ENCODE results near the gene CALML6. TPM values are rescaled to one million over a fixed set of nuclear protein-coding genes. Genes with fewer than 3 reads are reported as not detected.

The CALML6 gene, protein sequence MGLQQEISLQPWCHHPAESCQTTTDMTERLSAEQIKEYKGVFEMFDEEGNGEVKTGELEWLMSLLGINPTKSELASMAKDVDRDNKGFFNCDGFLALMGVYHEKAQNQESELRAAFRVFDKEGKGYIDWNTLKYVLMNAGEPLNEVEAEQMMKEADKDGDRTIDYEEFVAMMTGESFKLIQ
- not detected in 2 replicates for polyA plus RNA-seq

DNA sequence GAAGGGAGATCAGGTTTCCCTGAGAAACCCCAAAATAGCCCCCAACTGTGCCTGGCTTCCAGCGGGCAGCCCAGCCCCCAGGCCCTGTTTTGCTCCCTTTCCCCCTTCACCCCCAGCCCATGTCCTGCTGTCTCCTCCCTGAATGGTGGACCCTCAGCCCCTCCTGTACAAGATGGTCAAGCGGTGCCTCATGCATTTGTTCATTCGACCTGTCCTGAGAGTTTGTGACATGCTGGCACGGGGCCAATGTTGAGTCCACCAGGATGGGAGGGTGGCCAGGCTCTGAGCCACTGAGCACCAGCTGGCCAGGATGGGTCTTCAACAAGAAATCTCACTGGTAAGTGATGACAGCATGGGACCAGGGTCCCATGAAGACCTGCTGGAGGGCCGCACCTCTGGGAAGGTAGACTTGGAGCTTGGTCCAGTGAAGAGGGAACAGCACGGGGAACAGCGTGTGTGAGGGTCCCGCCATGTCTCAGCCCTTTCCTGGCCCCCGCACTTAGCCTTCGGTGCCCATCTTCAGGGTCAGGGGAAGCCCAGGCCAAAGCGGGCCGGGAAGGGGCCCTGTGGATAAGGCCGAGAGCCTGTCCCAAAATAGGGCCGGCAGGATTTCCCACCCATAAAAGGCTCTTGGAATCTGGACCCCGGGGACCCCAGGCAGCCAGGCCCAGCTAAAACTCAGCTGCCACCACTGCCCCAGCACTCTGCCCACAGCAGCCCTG, at the start of gene CALML6:
Gene CALML6, plus strand, starts transcription at position 290 of the 722 bp plus-strand sequence. Its CDS starts 21 bp downstream, at position 311.

GRCh38 chr1:1890506-1891348, 24.3 kb upstream of the CALML6 start, which contains the start of gene GNB1:
TSS of gene GNB1 (minus strand) at chr1:1891087. CDS start at chr1:1825453, 65,634 bp downstream.

GRCh38 chr1:1918901-1919303, 3.8 kb downstream of the CALML6 start, which contains the start of gene TMEM52:
TSS of gene TMEM52 (minus strand) at chr1:1919279. CDS start at chr1:1919265, 14 bp downstream.

Other genes with a start within 250 kb of the CALML6 start
- gene SLC35E2B, start 222.5 kb upstream of the CALML6 start, polyA plus RNA-seq = 5.5 and 7.4 TPM in 2 replicates
- 7.5 and 9.9 TPM in 2 replicates for gene CDK11A, start 190.9 kb upstream of the CALML6 start, polyA plus RNA-seq
- 0.81 and 3.2 TPM in 2 replicates for gene NADK, start 136.8 kb upstream of the CALML6 start, polyA plus RNA-seq
- gene GNB1, start 24.2 kb upstream of the CALML6 start, polyA plus RNA-seq = 55.1 and 60.6 TPM in 2 replicates
- not detected in 2 replicates for gene TMEM52, start 4.0 kb downstream of the CALML6 start, polyA plus RNA-seq
- gene CFAP74, start 88.5 kb downstream of the CALML6 start, polyA plus RNA-seq = 1.2 TPM in 1 of 2 replicates, not detected in the other
- 4.5 and 7.8 TPM in 2 replicates for gene GABRD, start 104.1 kb downstream of the CALML6 start, polyA plus RNA-seq
- gene PRKCZ, start 135.2 kb downstream of the CALML6 start, polyA plus RNA-seq = 7.5 and 12.0 TPM in 2 replicates